GM18502 (cell line): ENCODE measurements around the gene THOC1.

Source experiments
- ATAC-seq: cut with Tn5 transposase; IDR thresholded peaks from one replicate; pipeline ENCODE4 v1.9.1; 2021; ENCODE audit warnings: mild to moderate bottlenecking; ENCODE audit not compliant: unreplicated experiment, poor library complexity

Gene THOC1

GRCh38 chr18:285817-286216 is 18.0 kb upstream of the THOC1 start:
- ATAC-seq = no peak

- no peak for ATAC-seq
Measured at GRCh38 chr18:275486-275885, 7.6 kb upstream of the THOC1 start.

- no peak for ATAC-seq
Measured at GRCh38 chr18:274313-274712, 6.5 kb upstream of the THOC1 start.

GRCh38 chr18:273525-273924 is 5.7 kb upstream of the THOC1 start:
- no peak for ATAC-seq

- no peak for ATAC-seq
Measured at GRCh38 chr18:272650-273049, 4.8 kb upstream of the THOC1 start.

- no peak for ATAC-seq
Measured at GRCh38 chr18:269480-270095, 1.7 kb upstream of the THOC1 start.

GRCh38 chr18:267380-267687 is 513 bp downstream of the THOC1 start:
- ATAC-seq = peak; percentile 37

- ATAC-seq = no peak
Measured at GRCh38 chr18:261398-262073, 6.3 kb downstream of the THOC1 start.

GRCh38 chr18:260547-260946 is 7.3 kb downstream of the THOC1 start:
- ATAC-seq = no peak

- ATAC-seq = no peak
Measured at GRCh38 chr18:255171-255570, 12.7 kb downstream of the THOC1 start.

- no peak for ATAC-seq
Measured at GRCh38 chr18:253121-253520, 14.7 kb downstream of the THOC1 start.

- no peak for ATAC-seq
Measured at GRCh38 chr18:251572-251971, 16.3 kb downstream of the THOC1 start.

- no peak for ATAC-seq
Measured at GRCh38 chr18:250685-251084, 17.2 kb downstream of the THOC1 start.

GRCh38 chr18:248053-248452 is 19.8 kb downstream of the THOC1 start:
- no peak for ATAC-seq

GRCh38 chr18:245282-245847 is 22.5 kb downstream of the THOC1 start:
- ATAC-seq = no peak

- no peak for ATAC-seq
Measured at GRCh38 chr18:240175-240574, 27.7 kb downstream of the THOC1 start.

GRCh38 chr18:231563-231962 is 36.3 kb downstream of the THOC1 start:
- no peak for ATAC-seq

GRCh38 chr18:228586-228985 is 39.3 kb downstream of the THOC1 start:
- no peak for ATAC-seq

GRCh38 chr18:227902-228301 is 39.9 kb downstream of the THOC1 start:
- no peak for ATAC-seq

- no peak for ATAC-seq
Measured at GRCh38 chr18:227374-227773, 40.5 kb downstream of the THOC1 start.

GRCh38 chr18:225745-226144 is 42.1 kb downstream of the THOC1 start:
- no peak for ATAC-seq

GRCh38 chr18:220708-221107 is 47.1 kb downstream of the THOC1 start:
- ATAC-seq = no peak
